ENCODE data around the gene RHEBL1.
A peak's percentile ranks its signal among the peaks of the same experiment; 100 is the strongest.

DNA sequence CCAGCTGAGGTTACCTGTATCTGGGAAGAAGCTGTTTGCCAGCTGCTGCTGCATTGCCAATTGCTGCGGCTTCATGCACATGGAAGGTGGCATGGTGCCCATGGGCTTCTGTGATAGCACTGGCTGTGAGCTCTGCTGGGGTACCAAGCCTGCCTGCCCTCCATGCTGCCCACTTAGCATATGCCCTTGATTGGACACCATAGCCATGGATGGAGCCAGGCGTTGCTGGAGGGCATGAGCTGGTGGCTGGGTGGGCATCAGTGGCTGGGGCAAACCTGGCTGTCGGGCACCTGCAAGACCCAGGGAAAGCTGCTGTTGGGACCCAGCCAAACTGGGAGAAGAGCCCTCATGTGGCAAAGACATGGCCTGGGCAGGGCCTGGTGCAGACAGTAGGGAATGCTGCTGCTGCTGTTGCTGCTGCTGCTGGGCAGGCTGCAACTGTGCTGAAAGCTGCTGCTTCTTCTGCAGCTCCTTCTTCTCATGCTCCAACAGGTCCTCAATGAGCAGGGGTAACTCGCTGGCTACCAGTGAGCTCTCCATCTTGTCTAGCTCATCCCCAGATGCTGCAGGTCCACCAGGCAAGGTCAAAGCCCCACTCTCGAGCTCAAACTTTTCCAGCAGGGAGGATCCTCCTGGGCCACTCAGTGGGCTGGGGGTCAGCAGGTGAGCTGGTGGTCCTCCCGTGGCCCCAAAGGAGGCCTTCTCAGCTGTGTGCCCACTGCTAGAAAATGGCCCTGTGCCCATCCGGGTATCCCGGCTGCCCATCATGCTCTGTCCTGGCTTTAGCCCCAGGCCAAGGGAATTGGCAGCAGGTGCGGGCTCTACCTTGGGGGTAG is 32.5 kb downstream of the RHEBL1 start:
- TF ChIP-seq, protein P1, sequence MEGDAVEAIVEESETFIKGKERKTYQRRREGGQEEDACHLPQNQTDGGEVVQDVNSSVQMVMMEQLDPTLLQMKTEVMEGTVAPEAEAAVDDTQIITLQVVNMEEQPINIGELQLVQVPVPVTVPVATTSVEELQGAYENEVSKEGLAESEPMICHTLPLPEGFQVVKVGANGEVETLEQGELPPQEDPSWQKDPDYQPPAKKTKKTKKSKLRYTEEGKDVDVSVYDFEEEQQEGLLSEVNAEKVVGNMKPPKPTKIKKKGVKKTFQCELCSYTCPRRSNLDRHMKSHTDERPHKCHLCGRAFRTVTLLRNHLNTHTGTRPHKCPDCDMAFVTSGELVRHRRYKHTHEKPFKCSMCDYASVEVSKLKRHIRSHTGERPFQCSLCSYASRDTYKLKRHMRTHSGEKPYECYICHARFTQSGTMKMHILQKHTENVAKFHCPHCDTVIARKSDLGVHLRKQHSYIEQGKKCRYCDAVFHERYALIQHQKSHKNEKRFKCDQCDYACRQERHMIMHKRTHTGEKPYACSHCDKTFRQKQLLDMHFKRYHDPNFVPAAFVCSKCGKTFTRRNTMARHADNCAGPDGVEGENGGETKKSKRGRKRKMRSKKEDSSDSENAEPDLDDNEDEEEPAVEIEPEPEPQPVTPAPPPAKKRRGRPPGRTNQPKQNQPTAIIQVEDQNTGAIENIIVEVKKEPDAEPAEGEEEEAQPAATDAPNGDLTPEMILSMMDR (IDR thresholded peaks at IDR 0.05 in 8 of 11, conservative IDR thresholded peaks at IDR 0.05 in 3 of 11): no peak
- TF ChIP-seq POLR2AphosphoS5 (IDR thresholded peaks at IDR 0.05): peak in 2 of 3 donors; percentile 27 to 44
- no peak for TF ChIP-seq POLR2A (IDR thresholded peaks at IDR 0.05)
